Stimulated activated CD4-positive, alpha-beta T cell treated with anti-CD3 and anti-CD28 coated beads, TNF-alpha, amount 100 ng/mL, for 48 hours (primary cell): Measurements from ENCODE around the gene SCFD2.

Experiments
- DNase-seq, 3 donors: peaks; one replicate each; pipeline ENCODE4 v3.0.0-alpha.2; 2020; ENCODE audit warnings: low read depth in 3 of 3

Gene SCFD2

GRCh38 chr4:52987392-52988056 lies 378.3 kb downstream of the SCFD2 start:
- DNase-seq, result no peak

- no peak for DNase-seq
Observed at GRCh38 chr4:52984462-52984881, 381.4 kb downstream of the SCFD2 start.

GRCh38 chr4:52983563-52984303 lies 382.1 kb downstream of the SCFD2 start:
- peak in 1 of 3 donors; percentile 12 for DNase-seq

GRCh38 chr4:52982946-52983340 lies 382.9 kb downstream of the SCFD2 start:
- DNase-seq, result no peak

GRCh38 chr4:52982255-52982945 lies 383.5 kb downstream of the SCFD2 start:
- no peak for DNase-seq

GRCh38 chr4:52979821-52980590 lies 385.9 kb downstream of the SCFD2 start:
- DNase-seq, result no peak

- no peak for DNase-seq
Observed at GRCh38 chr4:52979020-52979419, 386.8 kb downstream of the SCFD2 start.

- no peak for DNase-seq
Observed at GRCh38 chr4:52977252-52977651, 388.6 kb downstream of the SCFD2 start.

- no peak for DNase-seq
Observed at GRCh38 chr4:52976523-52977230, 389.2 kb downstream of the SCFD2 start.

GRCh38 chr4:52968691-52969090 lies 397.2 kb downstream of the SCFD2 start:
- DNase-seq, result no peak

GRCh38 chr4:52968241-52968640 lies 397.6 kb downstream of the SCFD2 start:
- DNase-seq, result no peak

- DNase-seq, result no peak
Observed at GRCh38 chr4:52966781-52967180, 399.1 kb downstream of the SCFD2 start.

GRCh38 chr4:52966172-52966571 lies 399.7 kb downstream of the SCFD2 start:
- DNase-seq, result no peak

- no peak for DNase-seq
Observed at GRCh38 chr4:52964561-52965101, 401.2 kb downstream of the SCFD2 start.

- no peak for DNase-seq
Observed at GRCh38 chr4:52964011-52964410, 401.9 kb downstream of the SCFD2 start.

- DNase-seq, result no peak
Observed at GRCh38 chr4:52962721-52963120, 403.1 kb downstream of the SCFD2 start.

GRCh38 chr4:52961666-52962412 lies 404.0 kb downstream of the SCFD2 start:
- no peak for DNase-seq

- DNase-seq, result no peak
Observed at GRCh38 chr4:52959541-52959940, 406.3 kb downstream of the SCFD2 start.

GRCh38 chr4:52957835-52958631 lies 407.8 kb downstream of the SCFD2 start:
- no peak for DNase-seq
